SK-N-SH treated with all-trans-retinoic acid at 6 μM for 48 hours (cell line): Measurements from ENCODE around the gene EPN2.

ENCODE experiments used
- ATAC-seq: fragments of 200-7000 bp; cut with Tn5 transposase; 3 replicates; pipeline ENCODE4 v1.9.1; 2020; ENCODE audit warnings: mild to moderate bottlenecking, moderate library complexity
- CREB5 ChIP-seq: fragments of 250-450 bp; sonication (Bioruptor Pico); IDR thresholded peaks from 2 replicates; pipeline ENCODE4 v1.5.1; 2020; ENCODE audit warnings: low read depth, mild to moderate bottlenecking, moderate library complexity
- CSDC2 ChIP-seq: fragments of 250-450 bp; sonication (Bioruptor Pico); IDR thresholded peaks from 2 replicates; pipeline ENCODE4 v1.5.0; 2020; ENCODE audit warnings: mild to moderate bottlenecking, moderate library complexity
- CSRNP3 ChIP-seq: fragments of 250-450 bp; sonication (Bioruptor Pico); IDR thresholded peaks from 2 replicates; pipeline ENCODE4 v1.5.1; 2021; ENCODE audit warnings: mild to moderate bottlenecking, moderate library complexity
- ESRRG ChIP-seq: fragments of 250-450 bp; sonication (Bioruptor Pico); IDR thresholded peaks from 2 replicates; pipeline ENCODE4 v1.6.1; 2021; ENCODE audit warnings: mild to moderate bottlenecking
- GLIS3 ChIP-seq: fragments of 250-450 bp; sonication (Bioruptor Pico); IDR thresholded peaks from 2 replicates; pipeline ENCODE4 v1.5.0; 2020; ENCODE audit warnings: mild to moderate bottlenecking, moderate library complexity
- OSR1 ChIP-seq: fragments of 250-450 bp; sonication (Bioruptor Pico); IDR thresholded peaks from 2 replicates; pipeline ENCODE4 v1.8.0; 2022; ENCODE audit warnings: moderate library complexity, mild to moderate bottlenecking, inconsistent platforms
- PPARA ChIP-seq: fragments of 250-450 bp; sonication (Bioruptor Pico); IDR thresholded peaks from 2 replicates; pipeline ENCODE4 v1.5.0; 2020; ENCODE audit warnings: mild to moderate bottlenecking, borderline replicate concordance
- RARB ChIP-seq: fragments of 250-450 bp; sonication (Bioruptor Pico); IDR thresholded peaks from 2 replicates; pipeline ENCODE4 v1.8.0; 2021; ENCODE audit warnings: mild to moderate bottlenecking, moderate library complexity
- SNAI2 ChIP-seq: fragments of 250-450 bp; sonication (Bioruptor Pico); IDR thresholded peaks from 2 replicates; pipeline ENCODE4 v1.5.0; 2020; ENCODE audit warnings: mild to moderate bottlenecking, moderate library complexity
- TCF4 ChIP-seq: fragments of 250-450 bp; sonication (Bioruptor Pico); IDR thresholded peaks from 2 replicates; pipeline ENCODE4 v1.8.0; 2021; ENCODE audit warnings: mild to moderate bottlenecking, moderate library complexity, borderline replicate concordance
- TOX ChIP-seq: fragments of 250-450 bp; sonication (Bioruptor Pico); IDR thresholded peaks from 2 replicates; pipeline ENCODE4 v1.8.0; 2021; ENCODE audit warnings: mild to moderate bottlenecking, moderate library complexity, borderline replicate concordance
- TSHZ2 ChIP-seq: fragments of 250-450 bp; sonication (Bioruptor Pico); IDR thresholded peaks from 2 replicates; pipeline ENCODE4 v1.5.0; 2020; ENCODE audit warnings: mild to moderate bottlenecking, moderate library complexity
- ZC3H10 ChIP-seq: fragments of 250-450 bp; sonication (Bioruptor Pico); IDR thresholded peaks from 2 replicates; pipeline ENCODE4 v1.5.1; 2021; ENCODE audit warnings: mild to moderate bottlenecking, moderate library complexity
- ZFP3 ChIP-seq: fragments of 250-450 bp; sonication (Bioruptor Pico); IDR thresholded peaks from 2 replicates; pipeline ENCODE4 v1.5.0; 2020; ENCODE audit warnings: mild to moderate bottlenecking, moderate library complexity
- ZFP30 ChIP-seq: fragments of 450-650 bp; formaldehyde crosslinking; IDR thresholded peaks from 2 replicates; pipeline ENCODE4 v1.5.0; 2022; ENCODE audit warnings: mild to moderate bottlenecking, moderate library complexity
- ZNF565 ChIP-seq: fragments of 450-650 bp; formaldehyde crosslinking; conservative IDR thresholded peaks from 2 replicates; pipeline ENCODE4 v1.5.0; 2020; ENCODE audit warnings: low read depth, mild to moderate bottlenecking, moderate library complexity
- ZNF70 ChIP-seq: fragments of 450-650 bp; formaldehyde crosslinking; IDR thresholded peaks from 2 replicates; pipeline ENCODE4 v1.5.0; 2020; ENCODE audit warnings: mild to moderate bottlenecking, moderate library complexity
- ZNF8 ChIP-seq: fragments of 450-650 bp; formaldehyde crosslinking; IDR thresholded peaks from 2 replicates; pipeline ENCODE4 v1.5.0; 2020; ENCODE audit warnings: mild to moderate bottlenecking, moderate library complexity
- TF ChIP-seq, protein P1 (sequence below): fragments of 250-450 bp; sonication (Bioruptor Pico); IDR thresholded peaks from 2 replicates; pipeline ENCODE4 v1.8.0; 2021; ENCODE audit warnings: low read depth, mild to moderate bottlenecking, moderate library complexity, borderline replicate concordance

EPN2 gene

DNA sequence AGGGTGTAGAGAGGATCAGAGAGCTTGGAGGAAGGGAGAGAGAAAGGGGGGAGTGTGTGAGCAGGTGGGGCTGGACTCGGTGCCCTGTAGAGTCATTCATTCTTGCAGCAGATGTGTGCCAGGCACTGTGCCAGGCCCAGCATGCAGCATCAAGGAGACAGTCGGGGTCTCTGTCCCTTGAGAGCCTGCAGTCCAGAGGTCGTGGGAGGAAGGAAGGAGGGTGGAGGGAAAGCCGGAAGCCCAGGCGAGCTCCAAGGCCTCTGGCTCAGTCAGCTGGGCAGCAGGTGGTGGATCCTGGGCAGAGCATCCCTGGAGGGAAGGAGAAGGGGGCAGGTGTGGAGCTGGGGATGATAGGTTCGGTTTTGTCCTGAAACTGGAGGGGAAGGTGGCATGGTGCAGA is 27.5 kb downstream of the EPN2 start:
- TF ChIP-seq ZC3H10 (CRISPR knock-in tag) (no peak), OSR1 (CRISPR knock-in tag) (no peak), TCF4 (CRISPR knock-in tag) (no peak), GLIS3 (no peak), SNAI2 (no peak), PPARA (CRISPR knock-in tag) (no peak), TOX (CRISPR knock-in tag) (no peak), ZNF70 (CRISPR knock-in tag) (no peak), ZNF565 (no peak), CSRNP3 (no peak), CSDC2 (CRISPR knock-in tag) (no peak), RARB (CRISPR knock-in tag) (no peak)
- TF ChIP-seq, protein P1, sequence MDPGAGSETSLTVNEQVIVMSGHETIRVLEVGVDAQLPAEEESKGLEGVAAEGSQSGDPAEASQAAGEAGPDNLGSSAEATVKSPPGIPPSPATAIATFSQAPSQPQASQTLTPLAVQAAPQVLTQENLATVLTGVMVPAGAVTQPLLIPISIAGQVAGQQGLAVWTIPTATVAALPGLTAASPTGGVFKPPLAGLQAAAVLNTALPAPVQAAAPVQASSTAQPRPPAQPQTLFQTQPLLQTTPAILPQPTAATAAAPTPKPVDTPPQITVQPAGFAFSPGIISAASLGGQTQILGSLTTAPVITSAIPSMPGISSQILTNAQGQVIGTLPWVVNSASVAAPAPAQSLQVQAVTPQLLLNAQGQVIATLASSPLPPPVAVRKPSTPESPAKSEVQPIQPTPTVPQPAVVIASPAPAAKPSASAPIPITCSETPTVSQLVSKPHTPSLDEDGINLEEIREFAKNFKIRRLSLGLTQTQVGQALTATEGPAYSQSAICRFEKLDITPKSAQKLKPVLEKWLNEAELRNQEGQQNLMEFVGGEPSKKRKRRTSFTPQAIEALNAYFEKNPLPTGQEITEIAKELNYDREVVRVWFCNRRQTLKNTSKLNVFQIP (CRISPR knock-in tag) = no peak
- ATAC-seq = no peak

- no peak for TF ChIP-seq TSHZ2 (CRISPR knock-in tag)
- no peak for TF ChIP-seq ZNF565
- no peak for TF ChIP-seq ESRRG (CRISPR knock-in tag)
- no peak for TF ChIP-seq OSR1 (CRISPR knock-in tag)
- TF ChIP-seq ZFP30 (CRISPR knock-in tag) = no peak
- TF ChIP-seq SNAI2 = no peak
- no peak for TF ChIP-seq GLIS3
- TF ChIP-seq CSRNP3 = no peak
- no peak for TF ChIP-seq RARB (CRISPR knock-in tag)
- no peak for TF ChIP-seq ZNF70 (CRISPR knock-in tag)
- TF ChIP-seq, all 23 proteins: peak for 0
- no peak for ATAC-seq
These were observed 28.6 kb downstream of the EPN2 start for GRCh38 chr17:19265755-19266154.

- TF ChIP-seq, protein P1 (CRISPR knock-in tag) = no peak
- no peak for TF ChIP-seq ZFP30 (CRISPR knock-in tag)
- TF ChIP-seq ZNF8 (CRISPR knock-in tag) = no peak
- TF ChIP-seq CSRNP3 = no peak
- no peak for TF ChIP-seq ZFP3 (CRISPR knock-in tag)
- TF ChIP-seq GLIS3 = no peak
- no peak for TF ChIP-seq CREB5 (CRISPR knock-in tag)
- TF ChIP-seq TCF4 (CRISPR knock-in tag) = no peak
- ATAC-seq = no peak
These were observed 31.4 kb downstream of the EPN2 start for GRCh38 chr17:19268611-19269010.
